ENCODE data around the gene PLA2G5. TPM values are rescaled to one million over a fixed set of nuclear protein-coding genes. Genes with fewer than 3 reads are reported as not detected.

The PLA2G5 gene
- total and polyA plus RNA-seq, 2 of the 13 experiments (the other 11 are each of a cell fraction or from before 2014, with no cell fraction given): not detected

DNA sequence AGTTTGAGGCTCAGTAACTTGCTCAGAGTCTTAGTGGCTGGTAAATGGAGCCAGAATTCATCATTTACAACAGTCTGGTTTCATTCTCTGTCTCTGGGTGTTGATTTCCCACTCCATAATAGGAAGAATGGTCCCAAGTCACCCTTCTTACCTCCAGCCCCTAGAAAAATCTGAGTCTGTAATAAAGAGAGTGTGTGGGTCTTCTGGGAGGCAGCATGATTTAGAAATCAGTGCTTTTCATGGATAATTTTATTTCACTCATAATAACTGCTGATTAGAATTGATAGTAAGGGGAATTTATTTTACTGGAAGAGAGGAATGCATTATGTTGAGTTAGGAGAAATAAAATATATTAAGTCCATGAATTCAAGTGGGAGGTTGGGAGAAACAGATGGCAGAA, 47.2 kb downstream of the PLA2G5 start (continued):
- TF ChIP-seq, protein P1, sequence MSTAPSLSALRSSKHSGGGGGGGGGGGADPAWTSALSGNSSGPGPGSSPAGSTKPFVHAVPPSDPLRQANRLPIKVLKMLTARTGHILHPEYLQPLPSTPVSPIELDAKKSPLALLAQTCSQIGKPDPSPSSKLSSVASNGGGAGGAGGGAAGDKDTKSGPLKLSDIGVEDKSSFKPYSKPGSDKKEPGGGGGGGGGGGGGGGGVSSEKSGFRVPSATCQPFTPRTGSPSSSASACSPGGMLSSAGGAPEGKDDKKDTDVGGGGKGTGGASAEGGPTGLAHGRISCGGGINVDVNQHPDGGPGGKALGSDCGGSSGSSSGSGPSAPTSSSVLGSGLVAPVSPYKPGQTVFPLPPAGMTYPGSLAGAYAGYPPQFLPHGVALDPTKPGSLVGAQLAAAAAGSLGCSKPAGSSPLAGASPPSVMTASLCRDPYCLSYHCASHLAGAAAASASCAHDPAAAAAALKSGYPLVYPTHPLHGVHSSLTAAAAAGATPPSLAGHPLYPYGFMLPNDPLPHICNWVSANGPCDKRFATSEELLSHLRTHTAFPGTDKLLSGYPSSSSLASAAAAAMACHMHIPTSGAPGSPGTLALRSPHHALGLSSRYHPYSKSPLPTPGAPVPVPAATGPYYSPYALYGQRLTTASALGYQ (CRISPR knock-in tag; IDR thresholded peaks at IDR 0.05): no peak
- TF ChIP-seq, protein P2, sequence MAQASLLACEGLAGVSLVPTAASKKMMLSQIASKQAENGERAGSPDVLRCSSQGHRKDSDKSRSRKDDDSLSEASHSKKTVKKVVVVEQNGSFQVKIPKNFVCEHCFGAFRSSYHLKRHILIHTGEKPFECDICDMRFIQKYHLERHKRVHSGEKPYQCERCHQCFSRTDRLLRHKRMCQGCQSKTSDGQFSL (CRISPR knock-in tag; IDR thresholded peaks at IDR 0.05): no peak
- TF ChIP-seq PHF20 (CRISPR knock-in tag; IDR thresholded peaks at IDR 0.05) (no peak), HNF4G (IDR thresholded peaks at IDR 0.05; ENCODE audit: borderline replicate concordance, low read depth, low read length) (no peak), HNF4G (CRISPR knock-in tag; IDR thresholded peaks at IDR 0.05; ENCODE audit: borderline replicate concordance, low read depth) (no peak), ZNF780A (CRISPR knock-in tag; IDR thresholded peaks at IDR 0.05) (no peak)
- TF ChIP-seq, protein P3, sequence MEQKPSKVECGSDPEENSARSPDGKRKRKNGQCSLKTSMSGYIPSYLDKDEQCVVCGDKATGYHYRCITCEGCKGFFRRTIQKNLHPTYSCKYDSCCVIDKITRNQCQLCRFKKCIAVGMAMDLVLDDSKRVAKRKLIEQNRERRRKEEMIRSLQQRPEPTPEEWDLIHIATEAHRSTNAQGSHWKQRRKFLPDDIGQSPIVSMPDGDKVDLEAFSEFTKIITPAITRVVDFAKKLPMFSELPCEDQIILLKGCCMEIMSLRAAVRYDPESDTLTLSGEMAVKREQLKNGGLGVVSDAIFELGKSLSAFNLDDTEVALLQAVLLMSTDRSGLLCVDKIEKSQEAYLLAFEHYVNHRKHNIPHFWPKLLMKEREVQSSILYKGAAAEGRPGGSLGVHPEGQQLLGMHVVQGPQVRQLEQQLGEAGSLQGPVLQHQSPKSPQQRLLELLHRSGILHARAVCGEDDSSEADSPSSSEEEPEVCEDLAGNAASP (CRISPR knock-in tag; IDR thresholded peaks at IDR 0.05; ENCODE audit: borderline replicate concordance): no peak
- TF ChIP-seq, protein P4, sequence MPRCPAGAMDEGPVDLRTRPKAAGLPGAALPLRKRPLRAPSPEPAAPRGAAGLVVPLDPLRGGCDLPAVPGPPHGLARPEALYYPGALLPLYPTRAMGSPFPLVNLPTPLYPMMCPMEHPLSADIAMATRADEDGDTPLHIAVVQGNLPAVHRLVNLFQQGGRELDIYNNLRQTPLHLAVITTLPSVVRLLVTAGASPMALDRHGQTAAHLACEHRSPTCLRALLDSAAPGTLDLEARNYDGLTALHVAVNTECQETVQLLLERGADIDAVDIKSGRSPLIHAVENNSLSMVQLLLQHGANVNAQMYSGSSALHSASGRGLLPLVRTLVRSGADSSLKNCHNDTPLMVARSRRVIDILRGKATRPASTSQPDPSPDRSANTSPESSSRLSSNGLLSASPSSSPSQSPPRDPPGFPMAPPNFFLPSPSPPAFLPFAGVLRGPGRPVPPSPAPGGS (CRISPR knock-in tag; IDR thresholded peaks at IDR 0.05): no peak

DNA sequence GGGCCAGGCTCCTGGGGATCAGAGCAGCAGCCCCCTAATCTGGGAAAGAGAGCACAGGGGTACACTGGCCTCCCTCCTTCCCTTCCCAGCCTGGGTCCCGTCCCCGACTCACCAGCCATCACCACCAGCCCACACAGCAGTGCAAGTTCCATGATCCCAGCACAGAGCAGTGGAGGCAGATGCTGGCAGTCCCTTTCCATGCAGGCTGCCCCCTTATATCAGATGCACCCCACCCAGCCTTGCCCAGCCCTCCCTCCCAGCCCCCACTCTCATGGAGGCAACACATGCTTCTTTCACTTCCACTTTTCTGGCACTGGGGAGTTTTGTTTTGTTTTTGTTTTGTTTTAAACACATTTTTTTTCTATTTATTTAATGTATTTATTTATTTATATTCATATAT, 49.4 kb downstream of the PLA2G5 start, which contains the start of gene PLA2G2D:
TSS of gene PLA2G2D (minus strand) at position 190 of the 400 bp plus-strand sequence. CDS start at position 152, 38 bp downstream.
- in situ Hi-C loops (cut with HindIII; ENCODE audit: extremely low pct_ligation_motif_present, low pct_unique_long_range_greater_than_20kb): no loop called here
- H3K27me3 ChIP-seq (ENCODE audit: control insufficient read depth in 1 of 2, insufficient read depth in 2 of 2, low read length in 2 of 2): peaks cover 1 to 28% of the 10 kb centered on the region in 2 experiments; a peak in 3 of 5 replicates
- H3K27ac ChIP-seq (ENCODE audit: extremely low read length, insufficient read depth, low read length): no peak within 1 kb of the TSS
- CTCF ChIA-PET (ENCODE audit: low intra/inter-chr PET ratio, low total read pairs): no interaction called here
- no CpG with 5 or more reads among the region's 2 CpGs for WGBS (ENCODE audit: low lambda C conversion rate)
- FAIRE-seq (no peak), ATAC-seq (no peak), DNase-seq (ENCODE audit: low spot score) (no peak)
- H3K36me3 ChIP-seq (replicated peaks in 1 of 2; ENCODE audit: control insufficient read depth in 1 of 2, insufficient read depth in 2 of 2, low read length in 2 of 2): no peaks in the 10 kb centered on the region
- POLR2A ChIA-PET: no interaction called here
- no peaks in the 10 kb centered on the region for H3K9me3 ChIP-seq (ENCODE audit: low read length)
- no peaks in the 10 kb centered on the region for H4K20me1 ChIP-seq (ENCODE audit: insufficient read depth, low read length)
- H3K4me3 ChIP-seq (replicated peaks in 1 of 3; ENCODE audit: insufficient read depth in 1 of 3, low read depth in 2 of 3, low read length in 3 of 3): no peak within 1 kb of the TSS
- H3K4me2 ChIP-seq (ENCODE audit: low read depth, low read length): no peak within 1 kb of the TSS
- intact Hi-C loops (cut with micrococcal nuclease; ENCODE audit: unreplicated experiment): no loop called here
- H2AFZ ChIP-seq (ENCODE audit: low read length): no peak within 1 kb of the TSS
- no peaks in the 10 kb centered on the region for H3K4me1 ChIP-seq (ENCODE audit: insufficient read depth, low read length)
- no peak within 1 kb of the TSS for H3K9ac ChIP-seq (ENCODE audit: insufficient read depth, low read depth, low read length)
- no peaks in the 10 kb centered on the region for H3K79me2 ChIP-seq (ENCODE audit: insufficient read depth, low read length)
- BruUV-seq (replicated peaks): no TSS peak
- TF ChIP-seq SATB2 (CRISPR knock-in tag; IDR thresholded peaks at IDR 0.05) (no peak), TOE1 (CRISPR knock-in tag; IDR thresholded peaks at IDR 0.05) (no peak), RARG (CRISPR knock-in tag; IDR thresholded peaks at IDR 0.05; ENCODE audit: low read depth) (no peak), FIP1L1 (IDR thresholded peaks at IDR 0.05; ENCODE audit: borderline replicate concordance, insufficient read depth, low read depth, low read length) (no peak), ZNF737 (CRISPR knock-in tag; IDR thresholded peaks at IDR 0.05; ENCODE audit: borderline replicate concordance) (no peak), CREB1 (IDR thresholded peaks at IDR 0.05) (no peak), CREB1 (CRISPR knock-in tag; IDR thresholded peaks at IDR 0.05) (no peak), ISX (CRISPR knock-in tag; conservative IDR thresholded peaks at IDR 0.05) (no peak), ZNF7 (CRISPR knock-in tag; IDR thresholded peaks at IDR 0.05) (no peak)
- TF ChIP-seq, protein P5, sequence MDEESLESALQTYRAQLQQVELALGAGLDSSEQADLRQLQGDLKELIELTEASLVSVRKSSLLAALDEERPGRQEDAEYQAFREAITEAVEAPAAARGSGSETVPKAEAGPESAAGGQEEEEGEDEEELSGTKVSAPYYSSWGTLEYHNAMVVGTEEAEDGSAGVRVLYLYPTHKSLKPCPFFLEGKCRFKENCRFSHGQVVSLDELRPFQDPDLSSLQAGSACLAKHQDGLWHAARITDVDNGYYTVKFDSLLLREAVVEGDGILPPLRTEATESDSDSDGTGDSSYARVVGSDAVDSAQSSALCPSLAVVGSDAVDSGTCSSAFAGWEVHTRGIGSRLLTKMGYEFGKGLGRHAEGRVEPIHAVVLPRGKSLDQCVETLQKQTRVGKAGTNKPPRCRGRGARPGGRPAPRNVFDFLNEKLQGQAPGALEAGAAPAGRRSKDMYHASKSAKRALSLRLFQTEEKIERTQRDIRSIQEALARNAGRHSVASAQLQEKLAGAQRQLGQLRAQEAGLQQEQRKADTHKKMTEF (CRISPR knock-in tag; IDR thresholded peaks at IDR 0.05): no peak
